ENCODE data around the gene PAN2.

The PAN2 gene

DNA sequence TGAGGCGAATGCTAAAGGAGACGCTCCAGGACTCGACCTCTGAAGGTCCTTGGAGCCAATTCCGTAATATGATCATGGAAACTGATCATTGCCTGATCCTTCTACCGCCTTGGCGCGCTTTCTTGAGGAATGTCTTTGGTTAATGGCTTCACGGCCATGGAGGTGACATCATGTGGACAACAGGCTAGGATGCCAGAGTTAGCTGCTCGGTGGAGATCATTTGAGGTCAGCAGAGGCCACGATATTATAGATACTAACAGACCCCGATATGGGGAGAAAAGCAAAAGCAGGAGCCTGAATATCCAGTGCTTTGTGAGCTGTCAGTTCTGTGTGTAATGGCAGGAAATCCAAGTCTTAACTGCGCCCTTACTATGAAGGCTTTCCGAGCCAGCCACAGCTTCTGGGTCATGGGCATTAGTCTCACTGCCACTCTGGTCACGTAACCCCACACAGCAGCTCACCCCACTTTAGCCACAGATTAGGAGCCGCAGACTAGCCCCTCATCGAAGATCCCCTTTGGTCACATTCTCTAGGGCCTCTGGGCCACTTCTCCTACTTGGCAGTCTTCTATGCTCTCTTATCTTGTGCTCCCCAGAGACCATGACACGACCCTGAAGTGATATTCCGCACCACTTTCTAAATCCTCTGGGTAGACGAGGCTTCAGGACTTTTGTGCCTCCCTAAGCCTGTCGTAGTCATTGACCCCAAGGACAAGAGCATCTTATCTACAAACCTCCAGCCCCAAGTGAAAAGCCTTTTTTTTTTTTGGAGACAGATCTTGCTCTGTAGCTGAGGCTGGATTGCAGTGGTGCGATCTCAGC is 32.9 kb downstream of the PAN2 start:
- DNase-seq (ENCODE audit: low read depth in 1 of 2, low spot score in 1 of 2): no peak
- H3K27me3 ChIP-seq (ENCODE audit: insufficient read depth, poor library complexity, severe bottlenecking): no peaks in the 10 kb centered on the region
- TF ChIP-seq SPI1 (IDR thresholded peaks at IDR 0.05; ENCODE audit: borderline replicate concordance, low read depth) (no peak), CTCF (IDR thresholded peaks at IDR 0.05; ENCODE audit: insufficient read depth, low read length) (no peak), GABPA (IDR thresholded peaks at IDR 0.05; ENCODE audit: low read depth) (no peak), POLR2AphosphoS5 (IDR thresholded peaks at IDR 0.05; ENCODE audit: low read depth) (no peak), REST (IDR thresholded peaks at IDR 0.05; ENCODE audit: insufficient replicate concordance, low read depth) (no peak)
- H3K27ac ChIP-seq (replicated peaks): peak overlapping the region; percentile 94
- peak overlapping the region; percentile 16 for H3K4me3 ChIP-seq (replicated peaks; ENCODE audit: insufficient read depth, low read length)

GRCh38 chr12:56299853-56300643 is 33.8 kb downstream of the PAN2 start, which contains the start of gene CS:
Gene CS (minus strand): TSS chr12:56300330. CDS start chr12:56300201, 129 bp downstream.
- H3K27me3 ChIP-seq (ENCODE audit: insufficient read depth, poor library complexity, severe bottlenecking): no peaks in the 10 kb centered on the region
- H3K27ac ChIP-seq (replicated peaks): peak within 1 kb of the TSS; percentile 94
- DNase-seq (ENCODE audit: low read depth in 1 of 2, low spot score in 1 of 2): peak; percentile 97 to 99
- TF ChIP-seq CTCF (IDR thresholded peaks at IDR 0.05; ENCODE audit: insufficient read depth, low read length): no peak
- TF ChIP-seq SPI1 (IDR thresholded peaks at IDR 0.05; ENCODE audit: borderline replicate concordance, low read depth): peak; percentile 59; the same call in 1 of the 2 replicates
- peak; percentile 40 for TF ChIP-seq REST (IDR thresholded peaks at IDR 0.05; ENCODE audit: insufficient replicate concordance, low read depth)
- peak; percentile 93 for TF ChIP-seq POLR2AphosphoS5 (IDR thresholded peaks at IDR 0.05; ENCODE audit: low read depth)
- peak; percentile 29; the same call in 1 of the 2 replicates for TF ChIP-seq GABPA (IDR thresholded peaks at IDR 0.05; ENCODE audit: low read depth)
- H3K4me3 ChIP-seq (replicated peaks; ENCODE audit: insufficient read depth, low read length): peak within 1 kb of the TSS; percentile 57

GRCh38 chr12:56299308-56299852 is 34.4 kb downstream of the PAN2 start:
- H3K27me3 ChIP-seq (ENCODE audit: insufficient read depth, poor library complexity, severe bottlenecking): no peaks in the 10 kb centered on the region
- peak overlapping the region; percentile 57 for H3K4me3 ChIP-seq (replicated peaks; ENCODE audit: insufficient read depth, low read length)
- peak in 1 of 2 experiments; percentile 43 for DNase-seq (ENCODE audit: low read depth in 1 of 2, low spot score in 1 of 2)
- H3K27ac ChIP-seq (replicated peaks): peak overlapping the region; percentile 94
- TF ChIP-seq GABPA (IDR thresholded peaks at IDR 0.05; ENCODE audit: low read depth) (no peak), SPI1 (IDR thresholded peaks at IDR 0.05; ENCODE audit: borderline replicate concordance, low read depth) (no peak), REST (IDR thresholded peaks at IDR 0.05; ENCODE audit: insufficient replicate concordance, low read depth) (no peak), CTCF (IDR thresholded peaks at IDR 0.05; ENCODE audit: insufficient read depth, low read length) (no peak), POLR2AphosphoS5 (IDR thresholded peaks at IDR 0.05; ENCODE audit: low read depth) (no peak)
